HG02973 (cell line): ENCODE results near the gene ZNF521.
"Not testable (repeated sequence)": the region's sequence is repeated elsewhere in the genome, so short reads cannot be mapped to it uniquely, and the experiment has no call there.

Source experiments
- ATAC-seq: cut with Tn5 transposase; IDR thresholded peaks from one replicate; pipeline ENCODE4 v1.9.1; 2021; ENCODE audit warnings: moderate library complexity; ENCODE audit not compliant: unreplicated experiment

ZNF521 gene

GRCh38 chr18:25044694-25045093 is 307.3 kb downstream of the ZNF521 start:
- ATAC-seq, result no peak

GRCh38 chr18:25043104-25043503 is 308.9 kb downstream of the ZNF521 start:
- ATAC-seq, result no peak

- ATAC-seq, result no peak
These were observed 309.3 kb downstream of the ZNF521 start for GRCh38 chr18:25042641-25043051.

GRCh38 chr18:25039781-25040180 is 312.2 kb downstream of the ZNF521 start:
- no peak for ATAC-seq

GRCh38 chr18:25038261-25038660 is 313.7 kb downstream of the ZNF521 start:
- no peak for ATAC-seq

- ATAC-seq, result no peak
These were observed 318.1 kb downstream of the ZNF521 start for GRCh38 chr18:25033747-25034471.

GRCh38 chr18:25033175-25033574 is 318.8 kb downstream of the ZNF521 start:
- not testable (repeated sequence) for ATAC-seq

- no peak for ATAC-seq
These were observed 322.2 kb downstream of the ZNF521 start for GRCh38 chr18:25029802-25030201.

- ATAC-seq, result no peak
These were observed 332.0 kb downstream of the ZNF521 start for GRCh38 chr18:25019931-25020330.

- no peak for ATAC-seq
These were observed 332.7 kb downstream of the ZNF521 start for GRCh38 chr18:25019086-25019860.

GRCh38 chr18:25016666-25017065 is 335.3 kb downstream of the ZNF521 start:
- no peak for ATAC-seq

GRCh38 chr18:25016181-25016580 is 335.8 kb downstream of the ZNF521 start:
- ATAC-seq, result no peak
